Measurements from ENCODE around the gene MORC1.

Gene MORC1

DNA sequence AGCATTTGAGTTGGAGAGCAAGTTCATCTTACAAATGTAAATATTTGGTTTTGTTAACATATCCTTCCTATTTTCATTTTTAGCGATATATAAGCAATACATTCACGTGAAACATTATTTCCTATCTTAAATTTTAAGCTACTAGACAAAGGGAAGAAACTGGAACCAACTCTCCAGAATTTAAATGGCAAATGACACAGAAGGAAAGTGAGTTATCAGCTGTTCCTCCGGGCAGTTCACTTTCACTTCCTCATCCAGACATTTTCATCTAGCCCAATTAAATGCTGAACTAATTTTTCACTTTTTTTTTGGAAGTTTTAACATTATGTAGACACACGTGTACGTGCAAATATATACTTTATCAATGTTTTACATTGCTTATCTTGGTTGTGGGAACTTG lies 58.7 kb downstream of the MORC1 start:
- Histone ChIP-seq H3K27me3 (ENCODE audit: insufficient read depth, low read length) (no peaks in the 10 kb centered on the region), H3K4me1 (ENCODE audit: insufficient read depth, low read length, severe bottlenecking) (peaks cover 6% of the 10 kb centered on the region), H3K9me2 (ENCODE audit: low read depth, low read length) (no peaks in the 10 kb centered on the region), H2AFZ (ENCODE audit: low read length) (no peak overlapping the region), H3K4me3 (ENCODE audit: low read depth, low read length, poor library complexity, severe bottlenecking) (no peak overlapping the region), H3F3A (ENCODE audit: insufficient read depth, low read length) (no peaks in the 10 kb centered on the region), H4K20me1 (ENCODE audit: insufficient read depth, low read length) (no peaks in the 10 kb centered on the region), H3K4me2 (ENCODE audit: low read length) (no peak overlapping the region), H3K9ac (ENCODE audit: low read length) (no peak overlapping the region), H3K79me2 (ENCODE audit: insufficient read depth, low read length) (no peaks in the 10 kb centered on the region), H3K27ac (ENCODE audit: low read depth, low read length, poor library complexity, severe bottlenecking) (no peak overlapping the region), H3K36me3 (ENCODE audit: insufficient read depth, low read length) (no peaks in the 10 kb centered on the region), H3K9me3 (ENCODE audit: low read length) (no peaks in the 10 kb centered on the region)
- TF ChIP-seq, protein P1, sequence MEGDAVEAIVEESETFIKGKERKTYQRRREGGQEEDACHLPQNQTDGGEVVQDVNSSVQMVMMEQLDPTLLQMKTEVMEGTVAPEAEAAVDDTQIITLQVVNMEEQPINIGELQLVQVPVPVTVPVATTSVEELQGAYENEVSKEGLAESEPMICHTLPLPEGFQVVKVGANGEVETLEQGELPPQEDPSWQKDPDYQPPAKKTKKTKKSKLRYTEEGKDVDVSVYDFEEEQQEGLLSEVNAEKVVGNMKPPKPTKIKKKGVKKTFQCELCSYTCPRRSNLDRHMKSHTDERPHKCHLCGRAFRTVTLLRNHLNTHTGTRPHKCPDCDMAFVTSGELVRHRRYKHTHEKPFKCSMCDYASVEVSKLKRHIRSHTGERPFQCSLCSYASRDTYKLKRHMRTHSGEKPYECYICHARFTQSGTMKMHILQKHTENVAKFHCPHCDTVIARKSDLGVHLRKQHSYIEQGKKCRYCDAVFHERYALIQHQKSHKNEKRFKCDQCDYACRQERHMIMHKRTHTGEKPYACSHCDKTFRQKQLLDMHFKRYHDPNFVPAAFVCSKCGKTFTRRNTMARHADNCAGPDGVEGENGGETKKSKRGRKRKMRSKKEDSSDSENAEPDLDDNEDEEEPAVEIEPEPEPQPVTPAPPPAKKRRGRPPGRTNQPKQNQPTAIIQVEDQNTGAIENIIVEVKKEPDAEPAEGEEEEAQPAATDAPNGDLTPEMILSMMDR (IDR thresholded peaks at IDR 0.05; ENCODE audit: low read length), result no peak
- TF ChIP-seq EZH2 (IDR thresholded peaks at IDR 0.05; ENCODE audit: borderline replicate concordance, low read length), result no peak

DNA sequence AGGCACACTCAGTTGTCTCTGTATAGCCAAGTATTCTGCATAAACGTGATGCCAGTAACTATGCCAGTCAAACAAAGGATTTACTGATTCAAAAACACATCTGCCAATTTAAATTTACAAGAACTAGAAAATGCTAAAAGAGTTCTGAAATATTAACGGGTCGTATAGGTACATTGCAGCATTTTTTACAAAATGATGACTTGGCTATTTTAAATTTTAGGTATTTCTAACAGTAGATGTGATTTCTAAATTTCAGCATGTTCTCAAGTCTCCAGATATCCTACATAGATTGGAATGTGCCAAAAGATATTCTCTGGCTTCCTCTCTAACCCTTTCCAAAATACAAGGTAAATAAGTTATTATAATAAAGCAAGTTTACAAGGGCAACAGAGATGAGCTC lies 60.3 kb downstream of the MORC1 start:
- Histone ChIP-seq H3K27ac (ENCODE audit: low read depth, low read length, poor library complexity, severe bottlenecking) (no peak overlapping the region), H3K9me3 (ENCODE audit: low read length) (no peaks in the 10 kb centered on the region), H3K27me3 (ENCODE audit: insufficient read depth, low read length) (no peaks in the 10 kb centered on the region), H3K4me3 (ENCODE audit: low read depth, low read length, poor library complexity, severe bottlenecking) (no peak overlapping the region), H3K4me1 (ENCODE audit: insufficient read depth, low read length, severe bottlenecking) (peaks cover 6% of the 10 kb centered on the region), H3K9ac (ENCODE audit: low read length) (no peak overlapping the region), H4K20me1 (ENCODE audit: insufficient read depth, low read length) (no peaks in the 10 kb centered on the region), H3K79me2 (ENCODE audit: insufficient read depth, low read length) (no peaks in the 10 kb centered on the region), H2AFZ (ENCODE audit: low read length) (no peak overlapping the region), H3K9me2 (ENCODE audit: low read depth, low read length) (no peaks in the 10 kb centered on the region), H3F3A (ENCODE audit: insufficient read depth, low read length) (no peaks in the 10 kb centered on the region), H3K4me2 (ENCODE audit: low read length) (no peak overlapping the region), H3K36me3 (ENCODE audit: insufficient read depth, low read length) (no peaks in the 10 kb centered on the region)
- TF ChIP-seq, protein P1 (IDR thresholded peaks at IDR 0.05; ENCODE audit: low read length), result no peak
- no peak for TF ChIP-seq EZH2 (IDR thresholded peaks at IDR 0.05; ENCODE audit: borderline replicate concordance, low read length)

DNA sequence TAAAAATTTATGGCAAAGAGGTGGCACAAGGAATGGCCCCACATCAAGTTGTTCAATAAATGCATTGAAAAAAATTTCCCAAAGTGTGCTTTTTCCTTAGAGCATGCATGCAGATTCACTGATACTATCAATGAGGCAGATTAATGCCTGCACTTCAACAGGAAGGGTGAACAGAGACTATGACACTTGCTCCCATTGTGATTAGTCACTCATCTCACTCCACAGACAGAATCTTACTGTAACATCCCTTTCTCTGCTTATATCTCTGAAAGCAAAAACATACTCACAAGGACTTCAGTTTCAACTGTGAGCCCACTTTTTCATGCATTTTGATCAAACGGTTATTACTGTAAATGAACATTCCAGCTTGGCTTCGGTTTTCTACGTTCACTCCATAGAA lies 60.9 kb downstream of the MORC1 start:
- H3K4me1 ChIP-seq (ENCODE audit: insufficient read depth, low read length, severe bottlenecking), result peaks cover 6% of the 10 kb centered on the region
- TF ChIP-seq, protein P1 (IDR thresholded peaks at IDR 0.05; ENCODE audit: low read length), result no peak
- TF ChIP-seq EZH2 (IDR thresholded peaks at IDR 0.05; ENCODE audit: borderline replicate concordance, low read length), result no peak
- no peaks in the 10 kb centered on the region for H3K9me2 ChIP-seq (ENCODE audit: low read depth, low read length)
- no peaks in the 10 kb centered on the region for H3K9me3 ChIP-seq (ENCODE audit: low read length)
- no peak overlapping the region for H2AFZ ChIP-seq (ENCODE audit: low read length)
- H3K79me2 ChIP-seq (ENCODE audit: insufficient read depth, low read length), result no peaks in the 10 kb centered on the region
- no peak overlapping the region for H3K4me3 ChIP-seq (ENCODE audit: low read depth, low read length, poor library complexity, severe bottlenecking)
- no peaks in the 10 kb centered on the region for H3F3A ChIP-seq (ENCODE audit: insufficient read depth, low read length)
- H3K27me3 ChIP-seq (ENCODE audit: insufficient read depth, low read length), result no peaks in the 10 kb centered on the region
- no peak overlapping the region for H3K4me2 ChIP-seq (ENCODE audit: low read length)
- H3K36me3 ChIP-seq (ENCODE audit: insufficient read depth, low read length), result no peaks in the 10 kb centered on the region
- H4K20me1 ChIP-seq (ENCODE audit: insufficient read depth, low read length), result no peaks in the 10 kb centered on the region
- no peak overlapping the region for H3K27ac ChIP-seq (ENCODE audit: low read depth, low read length, poor library complexity, severe bottlenecking)
- no peak overlapping the region for H3K9ac ChIP-seq (ENCODE audit: low read length)

All from OCI-LY1 (cell line).